HepG2 (cell line): ENCODE measurements around the gene SNU13.

Source experiments
- CBX5 ChIP-seq: sonication (generic); formaldehyde crosslinking; IDR thresholded peaks from 2 replicates; pipeline ENCODE4 v1.4.0; 2020; ENCODE audit warnings: missing genetic modification reagents, borderline replicate concordance
- FOXM1 ChIP-seq: sonication (generic); formaldehyde crosslinking; IDR thresholded peaks from 2 replicates; pipeline ENCODE4 v1.5.0; 2020; ENCODE audit warnings: missing genetic modification reagents
- NFYB ChIP-seq: sonication (generic); formaldehyde crosslinking; IDR thresholded peaks from 2 replicates; pipeline ENCODE4 v1.4.0; 2020; ENCODE audit warnings: missing genetic modification reagents
- SMARCE1 ChIP-seq: fragments of 450-650 bp; IDR thresholded peaks from 2 replicates; pipeline ENCODE4 v1.6.1; 2017; ENCODE audit warnings: borderline replicate concordance
- ZBTB1 ChIP-seq: sonication (generic); formaldehyde crosslinking; IDR thresholded peaks from 2 replicates; pipeline ENCODE4 v1.4.0; 2020; ENCODE audit warnings: missing genetic modification reagents, borderline replicate concordance
- ZKSCAN8 ChIP-seq: IDR thresholded peaks from 2 replicates; pipeline ENCODE4 v1.6.1; 2016; ENCODE audit warnings: borderline replicate concordance, missing genetic modification reagents, missing compliant biosample characterization
- TF ChIP-seq, protein P1 (sequence below): sonication (generic); formaldehyde crosslinking; IDR thresholded peaks from 2 replicates; pipeline ENCODE4 v1.5.0; 2020; ENCODE audit warnings: mild to moderate bottlenecking, missing genetic modification reagents, borderline replicate concordance
- TF ChIP-seq, protein P2 (sequence below), 2 experiments: IDR thresholded peaks; 2 replicates each; pipeline ENCODE4 v1.6.1; 2011 to 2012; ENCODE audit warnings: low read length in 2 of 2, borderline replicate concordance in 1 of 2, low read depth in 1 of 2, mild to moderate bottlenecking in 1 of 2, moderate library complexity in 1 of 2
- TF ChIP-seq, protein P3 (sequence below): IDR thresholded peaks from 2 replicates; pipeline ENCODE4 v1.6.1; 2012; ENCODE audit warnings: inconsistent platforms
- TF ChIP-seq, protein P4 (sequence below): sonication (generic); formaldehyde crosslinking; IDR thresholded peaks from 2 replicates; pipeline ENCODE4 v1.5.1; 2020; ENCODE audit warnings: mild to moderate bottlenecking, missing genetic modification reagents, moderate library complexity
- TF ChIP-seq, protein P5 (sequence below): sonication (generic); formaldehyde crosslinking; IDR thresholded peaks from 2 replicates; pipeline ENCODE4 v1.5.0; 2020; ENCODE audit warnings: mild to moderate bottlenecking, missing genetic modification reagents, moderate library complexity

DNA sequence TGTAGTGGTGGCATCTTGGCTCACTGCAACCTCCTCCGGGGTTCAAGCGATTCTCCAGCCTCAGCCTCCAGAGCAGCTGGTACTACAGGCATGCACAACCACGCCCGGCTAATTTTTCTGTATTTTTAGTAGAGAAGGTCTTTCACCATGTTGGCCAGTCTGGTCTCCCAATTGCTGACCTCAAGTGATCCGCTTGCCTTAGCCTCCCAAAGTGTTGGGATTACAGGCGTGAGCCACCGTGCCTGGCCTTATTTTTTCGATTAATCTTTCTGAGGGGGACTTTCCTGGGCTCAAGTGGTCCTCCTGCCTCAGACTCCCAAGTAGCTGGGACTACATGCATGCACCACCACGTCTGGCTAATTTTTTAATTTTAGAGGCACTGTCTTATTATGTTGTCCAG, 5.6 kb downstream of the SNU13 start:
- TF ChIP-seq, protein P1, sequence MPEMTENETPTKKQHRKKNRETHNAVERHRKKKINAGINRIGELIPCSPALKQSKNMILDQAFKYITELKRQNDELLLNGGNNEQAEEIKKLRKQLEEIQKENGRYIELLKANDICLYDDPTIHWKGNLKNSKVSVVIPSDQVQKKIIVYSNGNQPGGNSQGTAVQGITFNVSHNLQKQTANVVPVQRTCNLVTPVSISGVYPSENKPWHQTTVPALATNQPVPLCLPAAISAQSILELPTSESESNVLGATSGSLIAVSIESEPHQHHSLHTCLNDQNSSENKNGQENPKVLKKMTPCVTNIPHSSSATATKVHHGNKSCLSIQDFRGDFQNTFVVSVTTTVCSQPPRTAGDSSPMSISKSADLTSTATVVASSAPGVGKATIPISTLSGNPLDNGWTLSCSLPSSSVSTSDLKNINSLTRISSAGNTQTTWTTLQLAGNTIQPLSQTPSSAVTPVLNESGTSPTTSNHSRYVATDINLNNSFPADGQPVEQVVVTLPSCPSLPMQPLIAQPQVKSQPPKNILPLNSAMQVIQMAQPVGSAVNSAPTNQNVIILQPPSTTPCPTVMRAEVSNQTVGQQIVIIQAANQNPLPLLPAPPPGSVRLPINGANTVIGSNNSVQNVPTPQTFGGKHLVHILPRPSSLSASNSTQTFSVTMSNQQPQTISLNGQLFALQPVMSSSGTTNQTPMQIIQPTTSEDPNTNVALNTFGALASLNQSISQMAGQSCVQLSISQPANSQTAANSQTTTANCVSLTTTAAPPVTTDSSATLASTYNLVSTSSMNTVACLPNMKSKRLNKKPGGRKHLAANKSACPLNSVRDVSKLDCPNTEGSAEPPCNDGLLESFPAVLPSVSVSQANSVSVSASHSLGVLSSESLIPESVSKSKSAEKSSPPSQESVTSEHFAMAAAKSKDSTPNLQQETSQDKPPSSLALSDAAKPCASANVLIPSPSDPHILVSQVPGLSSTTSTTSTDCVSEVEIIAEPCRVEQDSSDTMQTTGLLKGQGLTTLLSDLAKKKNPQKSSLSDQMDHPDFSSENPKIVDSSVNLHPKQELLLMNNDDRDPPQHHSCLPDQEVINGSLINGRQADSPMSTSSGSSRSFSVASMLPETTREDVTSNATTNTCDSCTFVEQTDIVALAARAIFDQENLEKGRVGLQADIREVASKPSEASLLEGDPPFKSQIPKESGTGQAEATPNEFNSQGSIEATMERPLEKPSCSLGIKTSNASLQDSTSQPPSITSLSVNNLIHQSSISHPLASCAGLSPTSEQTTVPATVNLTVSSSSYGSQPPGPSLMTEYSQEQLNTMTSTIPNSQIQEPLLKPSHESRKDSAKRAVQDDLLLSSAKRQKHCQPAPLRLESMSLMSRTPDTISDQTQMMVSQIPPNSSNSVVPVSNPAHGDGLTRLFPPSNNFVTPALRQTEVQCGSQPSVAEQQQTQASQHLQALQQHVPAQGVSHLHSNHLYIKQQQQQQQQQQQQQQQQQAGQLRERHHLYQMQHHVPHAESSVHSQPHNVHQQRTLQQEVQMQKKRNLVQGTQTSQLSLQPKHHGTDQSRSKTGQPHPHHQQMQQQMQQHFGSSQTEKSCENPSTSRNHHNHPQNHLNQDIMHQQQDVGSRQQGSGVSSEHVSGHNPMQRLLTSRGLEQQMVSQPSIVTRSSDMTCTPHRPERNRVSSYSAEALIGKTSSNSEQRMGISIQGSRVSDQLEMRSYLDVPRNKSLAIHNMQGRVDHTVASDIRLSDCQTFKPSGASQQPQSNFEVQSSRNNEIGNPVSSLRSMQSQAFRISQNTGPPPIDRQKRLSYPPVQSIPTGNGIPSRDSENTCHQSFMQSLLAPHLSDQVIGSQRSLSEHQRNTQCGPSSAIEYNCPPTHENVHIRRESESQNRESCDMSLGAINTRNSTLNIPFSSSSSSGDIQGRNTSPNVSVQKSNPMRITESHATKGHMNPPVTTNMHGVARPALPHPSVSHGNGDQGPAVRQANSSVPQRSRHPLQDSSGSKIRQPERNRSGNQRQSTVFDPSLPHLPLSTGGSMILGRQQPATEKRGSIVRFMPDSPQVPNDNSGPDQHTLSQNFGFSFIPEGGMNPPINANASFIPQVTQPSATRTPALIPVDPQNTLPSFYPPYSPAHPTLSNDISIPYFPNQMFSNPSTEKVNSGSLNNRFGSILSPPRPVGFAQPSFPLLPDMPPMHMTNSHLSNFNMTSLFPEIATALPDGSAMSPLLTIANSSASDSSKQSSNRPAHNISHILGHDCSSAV (CRISPR knock-in tag) = no peak
- no peak for TF ChIP-seq ZBTB1
- TF ChIP-seq, protein P2, sequence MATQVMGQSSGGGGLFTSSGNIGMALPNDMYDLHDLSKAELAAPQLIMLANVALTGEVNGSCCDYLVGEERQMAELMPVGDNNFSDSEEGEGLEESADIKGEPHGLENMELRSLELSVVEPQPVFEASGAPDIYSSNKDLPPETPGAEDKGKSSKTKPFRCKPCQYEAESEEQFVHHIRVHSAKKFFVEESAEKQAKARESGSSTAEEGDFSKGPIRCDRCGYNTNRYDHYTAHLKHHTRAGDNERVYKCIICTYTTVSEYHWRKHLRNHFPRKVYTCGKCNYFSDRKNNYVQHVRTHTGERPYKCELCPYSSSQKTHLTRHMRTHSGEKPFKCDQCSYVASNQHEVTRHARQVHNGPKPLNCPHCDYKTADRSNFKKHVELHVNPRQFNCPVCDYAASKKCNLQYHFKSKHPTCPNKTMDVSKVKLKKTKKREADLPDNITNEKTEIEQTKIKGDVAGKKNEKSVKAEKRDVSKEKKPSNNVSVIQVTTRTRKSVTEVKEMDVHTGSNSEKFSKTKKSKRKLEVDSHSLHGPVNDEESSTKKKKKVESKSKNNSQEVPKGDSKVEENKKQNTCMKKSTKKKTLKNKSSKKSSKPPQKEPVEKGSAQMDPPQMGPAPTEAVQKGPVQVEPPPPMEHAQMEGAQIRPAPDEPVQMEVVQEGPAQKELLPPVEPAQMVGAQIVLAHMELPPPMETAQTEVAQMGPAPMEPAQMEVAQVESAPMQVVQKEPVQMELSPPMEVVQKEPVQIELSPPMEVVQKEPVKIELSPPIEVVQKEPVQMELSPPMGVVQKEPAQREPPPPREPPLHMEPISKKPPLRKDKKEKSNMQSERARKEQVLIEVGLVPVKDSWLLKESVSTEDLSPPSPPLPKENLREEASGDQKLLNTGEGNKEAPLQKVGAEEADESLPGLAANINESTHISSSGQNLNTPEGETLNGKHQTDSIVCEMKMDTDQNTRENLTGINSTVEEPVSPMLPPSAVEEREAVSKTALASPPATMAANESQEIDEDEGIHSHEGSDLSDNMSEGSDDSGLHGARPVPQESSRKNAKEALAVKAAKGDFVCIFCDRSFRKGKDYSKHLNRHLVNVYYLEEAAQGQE (IDR thresholded peaks at IDR 0.05; ENCODE audit: borderline replicate concordance in 1 of 2, low read depth in 1 of 2, low read length in 2 of 2) = no peak
- TF ChIP-seq ZKSCAN8 (CRISPR knock-in tag) = no peak
- TF ChIP-seq FOXM1 (CRISPR knock-in tag) = no peak
- TF ChIP-seq, protein P3, sequence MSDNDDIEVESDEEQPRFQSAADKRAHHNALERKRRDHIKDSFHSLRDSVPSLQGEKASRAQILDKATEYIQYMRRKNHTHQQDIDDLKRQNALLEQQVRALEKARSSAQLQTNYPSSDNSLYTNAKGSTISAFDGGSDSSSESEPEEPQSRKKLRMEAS = no peak
- TF ChIP-seq, protein P4, sequence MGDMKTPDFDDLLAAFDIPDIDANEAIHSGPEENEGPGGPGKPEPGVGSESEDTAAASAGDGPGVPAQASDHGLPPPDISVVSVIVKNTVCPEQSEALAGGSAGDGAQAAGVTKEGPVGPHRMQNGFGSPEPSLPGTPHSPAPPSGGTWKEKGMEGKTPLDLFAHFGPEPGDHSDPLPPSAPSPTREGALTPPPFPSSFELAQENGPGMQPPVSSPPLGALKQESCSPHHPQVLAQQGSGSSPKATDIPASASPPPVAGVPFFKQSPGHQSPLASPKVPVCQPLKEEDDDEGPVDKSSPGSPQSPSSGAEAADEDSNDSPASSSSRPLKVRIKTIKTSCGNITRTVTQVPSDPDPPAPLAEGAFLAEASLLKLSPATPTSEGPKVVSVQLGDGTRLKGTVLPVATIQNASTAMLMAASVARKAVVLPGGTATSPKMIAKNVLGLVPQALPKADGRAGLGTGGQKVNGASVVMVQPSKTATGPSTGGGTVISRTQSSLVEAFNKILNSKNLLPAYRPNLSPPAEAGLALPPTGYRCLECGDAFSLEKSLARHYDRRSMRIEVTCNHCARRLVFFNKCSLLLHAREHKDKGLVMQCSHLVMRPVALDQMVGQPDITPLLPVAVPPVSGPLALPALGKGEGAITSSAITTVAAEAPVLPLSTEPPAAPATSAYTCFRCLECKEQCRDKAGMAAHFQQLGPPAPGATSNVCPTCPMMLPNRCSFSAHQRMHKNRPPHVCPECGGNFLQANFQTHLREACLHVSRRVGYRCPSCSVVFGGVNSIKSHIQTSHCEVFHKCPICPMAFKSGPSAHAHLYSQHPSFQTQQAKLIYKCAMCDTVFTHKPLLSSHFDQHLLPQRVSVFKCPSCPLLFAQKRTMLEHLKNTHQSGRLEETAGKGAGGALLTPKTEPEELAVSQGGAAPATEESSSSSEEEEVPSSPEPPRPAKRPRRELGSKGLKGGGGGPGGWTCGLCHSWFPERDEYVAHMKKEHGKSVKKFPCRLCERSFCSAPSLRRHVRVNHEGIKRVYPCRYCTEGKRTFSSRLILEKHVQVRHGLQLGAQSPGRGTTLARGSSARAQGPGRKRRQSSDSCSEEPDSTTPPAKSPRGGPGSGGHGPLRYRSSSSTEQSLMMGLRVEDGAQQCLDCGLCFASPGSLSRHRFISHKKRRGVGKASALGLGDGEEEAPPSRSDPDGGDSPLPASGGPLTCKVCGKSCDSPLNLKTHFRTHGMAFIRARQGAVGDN = no peak
- no peak for TF ChIP-seq NFYB (CRISPR knock-in tag)
- TF ChIP-seq, protein P5, sequence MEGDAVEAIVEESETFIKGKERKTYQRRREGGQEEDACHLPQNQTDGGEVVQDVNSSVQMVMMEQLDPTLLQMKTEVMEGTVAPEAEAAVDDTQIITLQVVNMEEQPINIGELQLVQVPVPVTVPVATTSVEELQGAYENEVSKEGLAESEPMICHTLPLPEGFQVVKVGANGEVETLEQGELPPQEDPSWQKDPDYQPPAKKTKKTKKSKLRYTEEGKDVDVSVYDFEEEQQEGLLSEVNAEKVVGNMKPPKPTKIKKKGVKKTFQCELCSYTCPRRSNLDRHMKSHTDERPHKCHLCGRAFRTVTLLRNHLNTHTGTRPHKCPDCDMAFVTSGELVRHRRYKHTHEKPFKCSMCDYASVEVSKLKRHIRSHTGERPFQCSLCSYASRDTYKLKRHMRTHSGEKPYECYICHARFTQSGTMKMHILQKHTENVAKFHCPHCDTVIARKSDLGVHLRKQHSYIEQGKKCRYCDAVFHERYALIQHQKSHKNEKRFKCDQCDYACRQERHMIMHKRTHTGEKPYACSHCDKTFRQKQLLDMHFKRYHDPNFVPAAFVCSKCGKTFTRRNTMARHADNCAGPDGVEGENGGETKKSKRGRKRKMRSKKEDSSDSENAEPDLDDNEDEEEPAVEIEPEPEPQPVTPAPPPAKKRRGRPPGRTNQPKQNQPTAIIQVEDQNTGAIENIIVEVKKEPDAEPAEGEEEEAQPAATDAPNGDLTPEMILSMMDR (CRISPR knock-in tag) = no peak
- TF ChIP-seq CBX5 (CRISPR knock-in tag) = no peak
- TF ChIP-seq SMARCE1 = no peak
